ENCODE data around the gene FAM241B. TPM values are rescaled to one million over a fixed set of nuclear protein-coding genes. Genes with fewer than 3 reads are reported as not detected.

Gene FAM241B
- polyA plus RNA-seq, 1 donor from 2014 or later: 135 TPM

- Histone ChIP-seq H3K9me3 (ENCODE audit: low read length) (no peaks in the 10 kb centered on the region), H2AFZ (ENCODE audit: low read depth, low read length) (no peak overlapping the region), H4K20me1 (ENCODE audit: insufficient read depth) (no peaks in the 10 kb centered on the region), H3K27me3 (ENCODE audit: insufficient read depth, low read depth, low read length) (no peaks in the 10 kb centered on the region), H3K27ac (ENCODE audit: low read length) (peak overlapping the region; percentile 97), H3K9ac (ENCODE audit: low read length) (no peak overlapping the region), H3K9me2 (ENCODE audit: insufficient read depth, low read length) (no peaks in the 10 kb centered on the region), H3K4me3 (ENCODE audit: low read length) (no peak overlapping the region), H3K36me3 (ENCODE audit: insufficient read depth, low read length) (no peaks in the 10 kb centered on the region), H3K4me2 (ENCODE audit: low read length) (no peak overlapping the region), H3F3A (ENCODE audit: insufficient read depth, low read length, poor library complexity, severe bottlenecking) (peaks cover 4% of the 10 kb centered on the region), H3K79me2 (replicated peaks; ENCODE audit: insufficient read depth, low read length) (no peaks in the 10 kb centered on the region)
- TF ChIP-seq, protein P1, sequence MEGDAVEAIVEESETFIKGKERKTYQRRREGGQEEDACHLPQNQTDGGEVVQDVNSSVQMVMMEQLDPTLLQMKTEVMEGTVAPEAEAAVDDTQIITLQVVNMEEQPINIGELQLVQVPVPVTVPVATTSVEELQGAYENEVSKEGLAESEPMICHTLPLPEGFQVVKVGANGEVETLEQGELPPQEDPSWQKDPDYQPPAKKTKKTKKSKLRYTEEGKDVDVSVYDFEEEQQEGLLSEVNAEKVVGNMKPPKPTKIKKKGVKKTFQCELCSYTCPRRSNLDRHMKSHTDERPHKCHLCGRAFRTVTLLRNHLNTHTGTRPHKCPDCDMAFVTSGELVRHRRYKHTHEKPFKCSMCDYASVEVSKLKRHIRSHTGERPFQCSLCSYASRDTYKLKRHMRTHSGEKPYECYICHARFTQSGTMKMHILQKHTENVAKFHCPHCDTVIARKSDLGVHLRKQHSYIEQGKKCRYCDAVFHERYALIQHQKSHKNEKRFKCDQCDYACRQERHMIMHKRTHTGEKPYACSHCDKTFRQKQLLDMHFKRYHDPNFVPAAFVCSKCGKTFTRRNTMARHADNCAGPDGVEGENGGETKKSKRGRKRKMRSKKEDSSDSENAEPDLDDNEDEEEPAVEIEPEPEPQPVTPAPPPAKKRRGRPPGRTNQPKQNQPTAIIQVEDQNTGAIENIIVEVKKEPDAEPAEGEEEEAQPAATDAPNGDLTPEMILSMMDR (IDR thresholded peaks at IDR 0.05; ENCODE audit: poor library complexity, severe bottlenecking): no peak
- TF ChIP-seq EP300 (conservative IDR thresholded peaks at IDR 0.05; ENCODE audit: poor library complexity, severe bottlenecking): no peak
- TF ChIP-seq MXI1 (conservative IDR thresholded peaks at IDR 0.05; ENCODE audit: poor library complexity, severe bottlenecking): no peak
- TF ChIP-seq SMC3 (conservative IDR thresholded peaks at IDR 0.05; ENCODE audit: poor library complexity): no peak
- TF ChIP-seq RAD21 (conservative IDR thresholded peaks at IDR 0.05): no peak
- TF ChIP-seq EZH2 (IDR thresholded peaks at IDR 0.05; ENCODE audit: borderline replicate concordance, insufficient read depth, low read length, poor library complexity, severe bottlenecking): no peak
- TF ChIP-seq POLR2AphosphoS5 (IDR thresholded peaks at IDR 0.05): no peak
- TF ChIP-seq REST (IDR thresholded peaks at IDR 0.05; ENCODE audit: borderline replicate concordance): no peak
- no peak for TF ChIP-seq TAF1 (IDR thresholded peaks at IDR 0.05; ENCODE audit: low read depth)
Observed at GRCh38 chr10:69648461-69648860, 18.4 kb downstream of the FAM241B start.

DNA sequence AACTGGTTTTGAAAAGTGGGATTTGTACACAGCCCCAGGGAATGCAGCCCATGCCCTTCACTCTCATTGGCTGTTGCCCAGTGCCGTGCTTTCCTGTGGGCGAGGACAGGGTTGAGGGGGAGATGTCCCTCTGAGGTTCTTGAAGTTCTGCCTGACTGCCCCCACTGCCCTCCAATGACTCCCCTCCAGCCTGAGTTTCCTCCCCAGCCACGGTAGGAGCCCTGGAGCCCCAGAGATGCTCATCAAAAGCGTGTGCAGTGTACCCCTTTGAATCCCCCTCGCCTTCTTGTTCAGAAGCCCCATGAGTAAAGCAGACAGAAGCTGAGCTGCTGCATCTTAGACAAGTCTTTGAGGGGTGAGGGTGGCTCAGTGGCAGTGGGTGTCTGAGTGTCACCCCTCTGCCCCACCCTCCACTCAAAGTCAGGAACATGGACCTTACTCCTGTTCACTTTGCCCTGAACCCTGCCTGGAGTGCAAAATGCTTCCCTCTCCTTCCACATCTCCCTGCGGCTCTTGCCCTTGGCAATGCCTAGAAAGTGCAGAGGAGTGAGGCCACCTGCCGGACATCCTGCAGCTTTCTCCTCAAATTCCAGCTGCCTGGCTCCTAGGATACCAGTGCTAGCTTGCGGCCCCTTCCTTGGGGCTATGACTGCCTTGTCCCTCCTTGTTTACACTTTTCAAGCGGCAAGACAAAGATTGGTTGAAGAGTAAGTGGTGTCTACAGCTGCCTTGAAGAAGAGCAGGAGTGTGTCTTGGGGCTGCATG lies 19.9 kb downstream of the FAM241B start:
- TF ChIP-seq SMC3 (conservative IDR thresholded peaks at IDR 0.05; ENCODE audit: poor library complexity) (no peak), MXI1 (conservative IDR thresholded peaks at IDR 0.05; ENCODE audit: poor library complexity, severe bottlenecking) (no peak), EZH2 (IDR thresholded peaks at IDR 0.05; ENCODE audit: borderline replicate concordance, insufficient read depth, low read length, poor library complexity, severe bottlenecking) (no peak), POLR2AphosphoS5 (IDR thresholded peaks at IDR 0.05) (no peak), REST (IDR thresholded peaks at IDR 0.05; ENCODE audit: borderline replicate concordance) (no peak), RAD21 (conservative IDR thresholded peaks at IDR 0.05) (no peak), EP300 (conservative IDR thresholded peaks at IDR 0.05; ENCODE audit: poor library complexity, severe bottlenecking) (no peak), TAF1 (IDR thresholded peaks at IDR 0.05; ENCODE audit: low read depth) (no peak)
- TF ChIP-seq, protein P1 (IDR thresholded peaks at IDR 0.05; ENCODE audit: poor library complexity, severe bottlenecking): no peak
- no peak overlapping the region for H3K4me2 ChIP-seq (ENCODE audit: low read length)

More for the DNA sequence above, 19.9 kb downstream of the FAM241B start:
- no peaks in the 10 kb centered on the region for H3K9me2 ChIP-seq (ENCODE audit: insufficient read depth, low read length)
- no peak overlapping the region for H3K9ac ChIP-seq (ENCODE audit: low read length)
- no peak overlapping the region for H2AFZ ChIP-seq (ENCODE audit: low read depth, low read length)
- H3K36me3 ChIP-seq (ENCODE audit: insufficient read depth, low read length): no peaks in the 10 kb centered on the region
- H3K9me3 ChIP-seq (ENCODE audit: low read length): no peaks in the 10 kb centered on the region
- H3F3A ChIP-seq (ENCODE audit: insufficient read depth, low read length, poor library complexity, severe bottlenecking): peaks cover 4% of the 10 kb centered on the region
- no peaks in the 10 kb centered on the region for H3K79me2 ChIP-seq (replicated peaks; ENCODE audit: insufficient read depth, low read length)
- H3K27me3 ChIP-seq (ENCODE audit: insufficient read depth, low read depth, low read length): no peaks in the 10 kb centered on the region
- no peak overlapping the region for H3K4me3 ChIP-seq (ENCODE audit: low read length)
- no peak overlapping the region for H3K27ac ChIP-seq (ENCODE audit: low read length)
- no peaks in the 10 kb centered on the region for H4K20me1 ChIP-seq (ENCODE audit: insufficient read depth)
